HCT116 (cell line): ENCODE results near the gene ZFHX2.

Experiments used
- CEBPB ChIP-seq: IDR thresholded peaks from 2 replicates; pipeline ENCODE4 v1.6.1; 2012; ENCODE audit warnings: low read depth
- EZH2 ChIP-seq: fragments of 200-600 bp; sonication (generic); IDR thresholded peaks from 2 replicates; pipeline ENCODE4 v1.6.1; 2017; ENCODE audit warnings: antibody characterized with exemption, mixed run types
- EZH2phosphoT487 ChIP-seq: fragments of 200-600 bp; IDR thresholded peaks from 2 replicates; pipeline ENCODE4 v1.6.1; 2018; ENCODE audit warnings: antibody characterized with exemption, borderline replicate concordance
- JUND ChIP-seq: IDR thresholded peaks from 2 replicates; pipeline ENCODE4 v1.6.1; 2012
- POLR2A ChIP-seq: IDR thresholded peaks from 2 replicates; pipeline ENCODE4 v1.7.0; 2011; ENCODE audit warnings: borderline replicate concordance; ENCODE audit not compliant: insufficient read depth, insufficient read length; ENCODE audit errors: extremely low read depth
- POLR2AphosphoS5 ChIP-seq: IDR thresholded peaks from 2 replicates; pipeline ENCODE4 v1.6.1; 2011; ENCODE audit warnings: mild to moderate bottlenecking, low read depth, low read length, moderate library complexity
- RAD21 ChIP-seq: IDR thresholded peaks from 2 replicates; pipeline ENCODE4 v1.6.1; 2012; ENCODE audit warnings: low read depth, mild to moderate bottlenecking
- SRF ChIP-seq: IDR thresholded peaks from 2 replicates; pipeline ENCODE4 v1.6.1; 2012; ENCODE audit warnings: low read depth
- TCF7L2 ChIP-seq: IDR thresholded peaks from 2 replicates; pipeline ENCODE4 v1.7.0; 2011; ENCODE audit warnings: borderline replicate concordance, inconsistent platforms; ENCODE audit not compliant: insufficient read depth, insufficient read length; ENCODE audit errors: extremely low read depth
- YY1 ChIP-seq: IDR thresholded peaks from 2 replicates; pipeline ENCODE4 v1.6.1; 2011; ENCODE audit warnings: low read length, low read depth, moderate library complexity, mild to moderate bottlenecking; ENCODE audit not compliant: insufficient replicate concordance; ENCODE audit errors: extremely low read depth
- TF ChIP-seq, protein P1 (sequence below), 3 experiments: fragments of 200-600 bp in 1 of 3; sonication (generic) in 1 of 3; IDR thresholded peaks in 2 of 3; conservative IDR thresholded peaks in 1 of 3; 2 replicates each; pipeline ENCODE4 v1.5.1; 2012 to 2017; ENCODE audit warnings: low read depth in 2 of 3, low read length in 2 of 3, antibody characterized with exemption in 1 of 3, borderline replicate concordance in 1 of 3, control low read depth in 1 of 3, mild to moderate bottlenecking in 1 of 3, mixed read lengths in 1 of 3, mixed run types in 1 of 3, moderate library complexity in 1 of 3; ENCODE audit not compliant: insufficient read depth in 1 of 3
- TF ChIP-seq, protein P2 (sequence below): IDR thresholded peaks from 2 replicates; pipeline ENCODE4 v1.6.1; 2012; ENCODE audit warnings: low read depth
- TF ChIP-seq, protein P3 (sequence below): IDR thresholded peaks from 2 replicates; pipeline ENCODE4 v1.6.1; 2012

DNA sequence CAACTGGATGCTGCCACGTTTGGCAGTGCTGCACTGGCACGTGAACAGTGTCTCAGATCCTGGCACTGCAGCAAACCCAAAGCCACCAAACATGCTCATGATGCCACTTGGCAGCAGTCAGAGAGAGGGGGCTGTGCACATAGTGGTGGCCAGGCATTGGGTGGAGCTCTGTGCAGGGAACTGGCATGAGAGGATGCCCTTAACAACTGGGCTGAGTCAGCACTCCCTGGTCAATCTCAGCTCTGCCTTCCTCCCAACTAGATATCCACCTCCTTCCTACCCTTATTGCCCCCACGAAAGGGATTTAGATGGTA is 37.0 kb downstream of the ZFHX2 start:
- TF ChIP-seq TCF7L2 (no peak), SRF (no peak), RAD21 (no peak), POLR2A (no peak), EZH2 (no peak), POLR2AphosphoS5 (no peak), JUND (no peak), YY1 (no peak), CEBPB (no peak), EZH2phosphoT487 (no peak)
- TF ChIP-seq, protein P1, sequence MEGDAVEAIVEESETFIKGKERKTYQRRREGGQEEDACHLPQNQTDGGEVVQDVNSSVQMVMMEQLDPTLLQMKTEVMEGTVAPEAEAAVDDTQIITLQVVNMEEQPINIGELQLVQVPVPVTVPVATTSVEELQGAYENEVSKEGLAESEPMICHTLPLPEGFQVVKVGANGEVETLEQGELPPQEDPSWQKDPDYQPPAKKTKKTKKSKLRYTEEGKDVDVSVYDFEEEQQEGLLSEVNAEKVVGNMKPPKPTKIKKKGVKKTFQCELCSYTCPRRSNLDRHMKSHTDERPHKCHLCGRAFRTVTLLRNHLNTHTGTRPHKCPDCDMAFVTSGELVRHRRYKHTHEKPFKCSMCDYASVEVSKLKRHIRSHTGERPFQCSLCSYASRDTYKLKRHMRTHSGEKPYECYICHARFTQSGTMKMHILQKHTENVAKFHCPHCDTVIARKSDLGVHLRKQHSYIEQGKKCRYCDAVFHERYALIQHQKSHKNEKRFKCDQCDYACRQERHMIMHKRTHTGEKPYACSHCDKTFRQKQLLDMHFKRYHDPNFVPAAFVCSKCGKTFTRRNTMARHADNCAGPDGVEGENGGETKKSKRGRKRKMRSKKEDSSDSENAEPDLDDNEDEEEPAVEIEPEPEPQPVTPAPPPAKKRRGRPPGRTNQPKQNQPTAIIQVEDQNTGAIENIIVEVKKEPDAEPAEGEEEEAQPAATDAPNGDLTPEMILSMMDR (IDR thresholded peaks at IDR 0.05 in 2 of 3, conservative IDR thresholded peaks at IDR 0.05 in 1 of 3; ENCODE audit: borderline replicate concordance in 1 of 3, insufficient read depth in 1 of 3, low read depth in 2 of 3, low read length in 2 of 3), result no peak
- TF ChIP-seq, protein P2, sequence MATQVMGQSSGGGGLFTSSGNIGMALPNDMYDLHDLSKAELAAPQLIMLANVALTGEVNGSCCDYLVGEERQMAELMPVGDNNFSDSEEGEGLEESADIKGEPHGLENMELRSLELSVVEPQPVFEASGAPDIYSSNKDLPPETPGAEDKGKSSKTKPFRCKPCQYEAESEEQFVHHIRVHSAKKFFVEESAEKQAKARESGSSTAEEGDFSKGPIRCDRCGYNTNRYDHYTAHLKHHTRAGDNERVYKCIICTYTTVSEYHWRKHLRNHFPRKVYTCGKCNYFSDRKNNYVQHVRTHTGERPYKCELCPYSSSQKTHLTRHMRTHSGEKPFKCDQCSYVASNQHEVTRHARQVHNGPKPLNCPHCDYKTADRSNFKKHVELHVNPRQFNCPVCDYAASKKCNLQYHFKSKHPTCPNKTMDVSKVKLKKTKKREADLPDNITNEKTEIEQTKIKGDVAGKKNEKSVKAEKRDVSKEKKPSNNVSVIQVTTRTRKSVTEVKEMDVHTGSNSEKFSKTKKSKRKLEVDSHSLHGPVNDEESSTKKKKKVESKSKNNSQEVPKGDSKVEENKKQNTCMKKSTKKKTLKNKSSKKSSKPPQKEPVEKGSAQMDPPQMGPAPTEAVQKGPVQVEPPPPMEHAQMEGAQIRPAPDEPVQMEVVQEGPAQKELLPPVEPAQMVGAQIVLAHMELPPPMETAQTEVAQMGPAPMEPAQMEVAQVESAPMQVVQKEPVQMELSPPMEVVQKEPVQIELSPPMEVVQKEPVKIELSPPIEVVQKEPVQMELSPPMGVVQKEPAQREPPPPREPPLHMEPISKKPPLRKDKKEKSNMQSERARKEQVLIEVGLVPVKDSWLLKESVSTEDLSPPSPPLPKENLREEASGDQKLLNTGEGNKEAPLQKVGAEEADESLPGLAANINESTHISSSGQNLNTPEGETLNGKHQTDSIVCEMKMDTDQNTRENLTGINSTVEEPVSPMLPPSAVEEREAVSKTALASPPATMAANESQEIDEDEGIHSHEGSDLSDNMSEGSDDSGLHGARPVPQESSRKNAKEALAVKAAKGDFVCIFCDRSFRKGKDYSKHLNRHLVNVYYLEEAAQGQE, result no peak
- TF ChIP-seq, protein P3, sequence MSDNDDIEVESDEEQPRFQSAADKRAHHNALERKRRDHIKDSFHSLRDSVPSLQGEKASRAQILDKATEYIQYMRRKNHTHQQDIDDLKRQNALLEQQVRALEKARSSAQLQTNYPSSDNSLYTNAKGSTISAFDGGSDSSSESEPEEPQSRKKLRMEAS, result no peak
